Psoas muscle (tissue), 8 donors: ENCODE results near the gene CD70. TPM values are rescaled to one million over a fixed set of nuclear protein-coding genes. Genes with fewer than 3 reads are reported as not detected.
"Not testable (repeated sequence)": the region's sequence is repeated elsewhere in the genome, so short reads cannot be mapped to it uniquely, and the experiment has no call there.

ENCODE experiments used
- ATAC-seq, 4 donors: fragments of 200-7000 bp; cut with Tn5 transposase; one replicate each; pipeline ENCODE4 v1.9.1; 2020; ENCODE audit warnings: moderate library complexity in 3 of 4, mild to moderate bottlenecking in 2 of 4
- DNase-seq, 2 donors: peaks; one replicate each; pipeline ENCODE4 v3.0.0-alpha.2; 2020
- H3K27ac ChIP-seq: fragments of 200-600 bp; one replicate; pipeline ENCODE4 v1.8.0; 2022
- H3K27me3 ChIP-seq, 3 donors: fragments of 200-600 bp in 1 of 3; one replicate each; pipeline versions ENCODE4 v1.6.1 to v1.8.0; 2013 to 2022; ENCODE audit warnings: low read length in 2 of 3, mild to moderate bottlenecking in 2 of 3, moderate library complexity in 1 of 3; ENCODE audit not compliant: insufficient read depth in 3 of 3
- H3K36me3 ChIP-seq, 2 donors: fragments of 200-600 bp in 1 of 2; one replicate each; pipeline versions ENCODE4 v1.6.1 to v1.8.0; 2013 to 2022; ENCODE audit warnings: low read depth in 1 of 2, mild to moderate bottlenecking in 1 of 2, moderate library complexity in 1 of 2; ENCODE audit not compliant: insufficient read depth in 1 of 2
- H3K4me1 ChIP-seq: fragments of 200-600 bp; one replicate; pipeline ENCODE4 v1.8.0; 2022
- H3K4me3 ChIP-seq: fragments of 200-600 bp; one replicate; pipeline ENCODE4 v1.8.0; 2022; ENCODE audit warnings: mild to moderate bottlenecking
- H3K9me3 ChIP-seq: fragments of 200-600 bp; one replicate; pipeline ENCODE4 v1.8.0; 2022
- WGBS, 3 donors: extraction: QIAGEN DNeasy Blood & Tissue Kit; methylation state at CpG; one replicate each; pipeline versions ENCODE4 v1.1.6 to v1.1.7; 2013; 5-methylcytosine and 5-hydroxymethylcytosine counted together
- intact Hi-C, 2 donors: fragments of 100-400 bp; cut with DNase I; formaldehyde crosslinking; loops; one replicate each; pipeline versions ENCODE4 v1.11.0 to v1.14.2; 2022
- polyA plus RNA-seq, 3 donors: library from polyadenylated mRNA; stranded (reverse); fragments of 200-250 nt; gene quantifications; one replicate each; pipeline ENCODE4 v1.2.3, GENCODE V29; 2013
- total RNA-seq, 4 donors: library from RNA; stranded (reverse); fragmentation: NEBNext Ultra II Directional in 2 of 4; extraction: Animal tissue kit (Norgen Biotek cat#: 25700) in 2 of 4; gene quantifications; one replicate each; pipeline versions ENCODE4 v1.2.1 to v1.2.4, GENCODE V29; 2021 to 2023
- TF ChIP-seq, protein P1 (sequence below): fragments of 200-600 bp; IDR thresholded peaks from one replicate; pipeline ENCODE4 v1.8.0; 2022; ENCODE audit warnings: antibody characterized with exemption
- donor health status: healthy with polysubstance abuse.
- donor health status: DM: no; HTN: no; CAD: no; lungs with moderate emphysema.
- donor health status: Bipolar disorder and iron deficiency.
- donor health status: healthy.
- donor health status: DM: yes; HTN: yes; CAD: no.
- donor health status: DM: no; HTN: no; CAD: no.
- donor health status: DM: no; HTN: no; CAD: no.
- donor health status: DM: yes; HTN: yes; CAD: no.

CD70 gene
- total and polyA plus RNA-seq, 7 donors: not detected

DNA sequence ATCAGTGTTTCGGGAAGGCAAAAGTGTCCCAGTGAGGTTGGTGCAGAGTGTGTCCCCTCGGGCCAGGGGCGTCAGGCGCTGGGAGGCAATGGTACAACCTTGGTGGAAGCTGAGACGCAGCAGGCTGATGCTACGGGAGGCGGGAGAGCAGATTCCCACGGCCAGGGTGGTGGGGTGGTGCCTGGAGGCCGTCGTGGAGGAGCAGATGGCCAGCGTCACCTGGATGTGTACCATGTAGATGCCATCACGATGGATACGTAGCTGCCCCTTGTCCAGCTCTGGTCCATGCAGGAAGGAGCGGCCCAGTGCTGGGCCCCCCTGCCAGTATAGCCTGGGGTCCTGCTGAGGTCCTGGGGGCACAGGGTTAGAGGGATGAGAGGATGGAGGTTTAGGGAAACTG lies 4.9 kb downstream of the CD70 start:
- Histone ChIP-seq H3K9me3 (no peaks in the 10 kb centered on the region), H3K36me3 (no peaks in the 10 kb centered on the region), H3K4me3 (no peak overlapping the region), H3K27me3 (peaks cover 0 to 69% (median 23%) of the 10 kb centered on the region in 3 donors), H3K4me1 (no peaks in the 10 kb centered on the region), H3K27ac (no peak overlapping the region)
- DNase-seq: no peak
- 47 to 54% (median 50%) methylated on average over 14 of the region's 14 CpGs for WGBS, 3 donors
- no peak for ATAC-seq
- TF ChIP-seq, protein P1, sequence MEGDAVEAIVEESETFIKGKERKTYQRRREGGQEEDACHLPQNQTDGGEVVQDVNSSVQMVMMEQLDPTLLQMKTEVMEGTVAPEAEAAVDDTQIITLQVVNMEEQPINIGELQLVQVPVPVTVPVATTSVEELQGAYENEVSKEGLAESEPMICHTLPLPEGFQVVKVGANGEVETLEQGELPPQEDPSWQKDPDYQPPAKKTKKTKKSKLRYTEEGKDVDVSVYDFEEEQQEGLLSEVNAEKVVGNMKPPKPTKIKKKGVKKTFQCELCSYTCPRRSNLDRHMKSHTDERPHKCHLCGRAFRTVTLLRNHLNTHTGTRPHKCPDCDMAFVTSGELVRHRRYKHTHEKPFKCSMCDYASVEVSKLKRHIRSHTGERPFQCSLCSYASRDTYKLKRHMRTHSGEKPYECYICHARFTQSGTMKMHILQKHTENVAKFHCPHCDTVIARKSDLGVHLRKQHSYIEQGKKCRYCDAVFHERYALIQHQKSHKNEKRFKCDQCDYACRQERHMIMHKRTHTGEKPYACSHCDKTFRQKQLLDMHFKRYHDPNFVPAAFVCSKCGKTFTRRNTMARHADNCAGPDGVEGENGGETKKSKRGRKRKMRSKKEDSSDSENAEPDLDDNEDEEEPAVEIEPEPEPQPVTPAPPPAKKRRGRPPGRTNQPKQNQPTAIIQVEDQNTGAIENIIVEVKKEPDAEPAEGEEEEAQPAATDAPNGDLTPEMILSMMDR: no peak
- intact Hi-C loops: no loop called here

DNA sequence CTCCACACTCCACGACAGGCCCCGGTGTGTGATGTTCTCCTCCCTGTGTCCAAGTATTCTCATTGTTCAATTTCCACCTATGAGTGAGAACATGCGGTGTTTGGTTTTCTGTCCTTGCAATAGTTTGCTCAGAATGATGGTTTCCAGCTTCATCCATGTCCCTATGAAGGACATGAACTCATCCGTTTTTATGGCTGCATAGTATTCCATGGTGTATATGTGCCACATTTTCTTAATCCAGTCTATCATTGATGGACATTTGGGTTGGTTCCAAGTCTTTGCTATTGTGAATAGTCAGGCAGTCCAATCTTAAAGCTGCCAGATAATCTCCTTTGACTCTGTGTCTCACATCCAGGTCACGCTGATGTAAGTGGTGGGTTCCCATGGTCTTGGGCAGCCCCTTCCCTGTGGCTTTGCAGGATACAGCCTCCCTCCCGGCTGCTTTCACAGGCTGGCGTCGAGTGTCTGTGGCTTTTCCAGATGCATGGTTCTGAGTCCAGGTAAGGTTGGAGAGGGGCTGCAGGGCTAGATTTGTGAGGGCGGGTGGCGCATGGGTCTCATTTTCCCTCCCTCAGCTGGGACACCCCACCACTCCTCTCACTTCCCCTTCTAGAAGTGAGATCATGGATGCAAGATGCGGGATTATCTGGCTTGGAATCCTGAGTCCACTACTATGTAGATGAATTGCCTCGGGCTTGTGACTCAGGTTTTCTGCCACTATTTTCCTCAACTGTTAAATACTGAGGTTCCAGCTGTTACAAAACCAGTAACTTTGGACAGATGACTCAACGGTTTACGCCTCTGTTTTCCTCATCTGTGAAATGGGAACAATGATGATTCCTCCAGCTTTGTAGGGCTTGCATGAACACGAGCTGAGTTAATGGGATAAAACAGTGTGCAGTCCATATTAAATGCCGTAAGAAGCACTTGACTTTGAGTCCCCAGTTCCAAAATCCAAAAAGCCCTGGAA lies 8.2 kb downstream of the CD70 start:
- 78 to 83% (median 80%) methylated on average over 16 of the region's 16 CpGs for WGBS, 3 donors
- intact Hi-C loops, ATAC-seq, H3K9me3 ChIP-seq, H3K36me3 ChIP-seq, H3K4me3 ChIP-seq, H3K4me1 ChIP-seq, H3K27ac ChIP-seq, DNase-seq: not testable (repeated sequence)
- H3K27me3 ChIP-seq: peaks cover 0 to 39% (median 13%) of the 10 kb centered on the region in 3 donors

DNA sequence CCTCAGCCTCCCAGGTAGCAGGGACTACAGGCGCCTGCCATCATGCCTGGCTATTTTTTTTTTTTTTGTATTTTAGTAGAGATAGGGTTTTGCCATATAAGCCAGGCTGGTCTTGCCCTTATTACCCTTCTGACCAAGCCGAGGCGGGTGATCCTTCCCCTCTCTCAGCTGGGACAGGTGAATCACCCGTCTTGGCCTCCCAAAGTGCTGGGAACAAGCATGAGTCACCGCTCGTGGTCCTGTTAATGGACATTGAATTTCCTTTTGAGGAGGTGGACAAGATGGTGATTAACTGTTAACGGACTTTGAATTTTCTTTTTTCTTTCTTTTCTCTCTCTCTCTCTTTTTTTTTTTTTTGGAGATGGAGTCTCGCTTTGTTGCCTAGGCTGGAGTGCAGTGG lies 10.6 kb downstream of the CD70 start:
- Histone ChIP-seq H3K27me3 (peaks cover 2 to 14% (median 2%) of the 10 kb centered on the region in 3 donors), H3K4me1 (no peaks in the 10 kb centered on the region), H3K4me3 (no peak overlapping the region), H3K36me3 (no peaks in the 10 kb centered on the region), H3K27ac (no peak overlapping the region), H3K9me3 (no peaks in the 10 kb centered on the region)
- TF ChIP-seq, protein P1: no peak
- intact Hi-C loops: no loop called here
- ATAC-seq: no peak
- DNase-seq: no peak
- WGBS, 3 donors: 66 to 80% (median 75%) methylated on average over 8 of the region's 8 CpGs

DNA sequence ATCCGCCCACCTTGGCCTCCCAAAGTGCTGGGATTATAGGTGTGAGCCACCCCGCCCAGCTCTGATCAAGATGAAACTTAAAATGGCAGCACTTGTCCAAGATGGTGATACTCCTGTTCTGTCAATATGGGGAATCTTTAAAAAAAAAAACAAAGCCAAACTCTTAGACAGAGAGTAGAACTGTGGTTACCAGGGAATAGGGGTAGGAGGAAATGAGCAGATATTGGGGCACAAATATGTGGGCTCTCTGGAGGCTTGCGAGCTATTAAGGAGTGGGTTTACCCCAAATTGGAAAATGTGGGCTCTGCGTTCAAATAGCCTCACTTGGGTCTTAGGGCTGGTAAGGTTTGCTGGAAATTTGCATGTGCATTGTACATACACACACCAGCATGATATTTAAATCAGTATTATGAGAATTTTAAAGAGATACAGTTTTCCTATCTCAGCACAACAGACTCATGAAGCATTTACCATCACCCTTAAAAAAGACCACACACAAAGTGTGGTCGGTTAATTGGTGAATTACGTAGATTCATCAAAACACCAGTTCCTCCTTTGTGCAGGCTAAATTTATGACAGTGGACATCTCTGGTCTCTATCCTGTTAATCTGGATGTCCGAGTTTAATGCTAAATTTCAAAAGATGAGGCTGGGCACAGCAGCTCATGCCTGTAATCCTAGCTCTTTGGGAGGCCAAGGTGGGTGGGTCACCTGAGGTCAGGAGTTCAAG lies 11.3 kb downstream of the CD70 start:
- Histone ChIP-seq H3K4me3 (no peak overlapping the region), H3K27ac (no peak overlapping the region), H3K27me3 (peaks cover 2 to 10% (median 2%) of the 10 kb centered on the region in 3 donors), H3K36me3 (no peaks in the 10 kb centered on the region), H3K4me1 (no peaks in the 10 kb centered on the region), H3K9me3 (no peaks in the 10 kb centered on the region)
- no peak for ATAC-seq
- DNase-seq: no peak
- 78 to 83% (median 79%) methylated on average over 7 of the region's 7 CpGs for WGBS, 3 donors
- intact Hi-C loops: no loop called here
- TF ChIP-seq, protein P1: no peak
